ENCODE measurements around the gene NR2E3. TPM values are rescaled to one million over a fixed set of nuclear protein-coding genes. Genes with fewer than 3 reads are reported as not detected.

Gene NR2E3
- total RNA-seq, 1 donor from 2014 or later: not detected

GRCh38 chr15:71821547-71822129, 11.3 kb downstream of the NR2E3 start:
- Histone ChIP-seq H3K36me3 (ENCODE audit: control insufficient read depth, insufficient read depth, low read length) (no peaks in the 10 kb centered on the region), H3K4me3 (ENCODE audit: low read depth, low read length) (no peak overlapping the region), H3K27me3 (ENCODE audit: control insufficient read depth, insufficient read depth, low read length) (no peaks in the 10 kb centered on the region)
- DNase-seq (ENCODE audit: low read depth): no peak
- TF ChIP-seq CTCF (IDR thresholded peaks at IDR 0.05; ENCODE audit: insufficient read depth, low read length, poor library complexity, severe bottlenecking): no peak

- no peak for TF ChIP-seq CTCF (IDR thresholded peaks at IDR 0.05; ENCODE audit: insufficient read depth, low read length, poor library complexity, severe bottlenecking)
- no peak overlapping the region for H3K4me3 ChIP-seq (ENCODE audit: low read depth, low read length)
- no peaks in the 10 kb centered on the region for H3K27me3 ChIP-seq (ENCODE audit: control insufficient read depth, insufficient read depth, low read length)
- DNase-seq (ENCODE audit: low read depth): no peak
- H3K36me3 ChIP-seq (ENCODE audit: control insufficient read depth, insufficient read depth, low read length): no peaks in the 10 kb centered on the region
Observed at GRCh38 chr15:71822890-71823630, 12.7 kb downstream of the NR2E3 start.

- no peaks in the 10 kb centered on the region for H3K36me3 ChIP-seq (ENCODE audit: control insufficient read depth, insufficient read depth, low read length)
- TF ChIP-seq CTCF (IDR thresholded peaks at IDR 0.05; ENCODE audit: insufficient read depth, low read length, poor library complexity, severe bottlenecking): no peak
- H3K27me3 ChIP-seq (ENCODE audit: control insufficient read depth, insufficient read depth, low read length): no peaks in the 10 kb centered on the region
Observed at GRCh38 chr15:71823801-71824200, 13.4 kb downstream of the NR2E3 start.

GRCh38 chr15:71825021-71825730, 14.8 kb downstream of the NR2E3 start:
- Histone ChIP-seq H3K4me3 (ENCODE audit: low read depth, low read length) (no peak overlapping the region), H3K36me3 (ENCODE audit: control insufficient read depth, insufficient read depth, low read length) (no peaks in the 10 kb centered on the region), H3K27me3 (ENCODE audit: control insufficient read depth, insufficient read depth, low read length) (no peaks in the 10 kb centered on the region)
- no peak for TF ChIP-seq CTCF (IDR thresholded peaks at IDR 0.05; ENCODE audit: insufficient read depth, low read length, poor library complexity, severe bottlenecking)
- no peak for DNase-seq (ENCODE audit: low read depth)

More at GRCh38 chr15:71823801-71824200, 13.4 kb downstream of the NR2E3 start:
- no peak overlapping the region for H3K4me3 ChIP-seq (ENCODE audit: low read depth, low read length)
- DNase-seq (ENCODE audit: low read depth): no peak

- DNase-seq (ENCODE audit: low read depth): no peak
Observed at GRCh38 chr15:71826196-71826595, 15.8 kb downstream of the NR2E3 start.

More at GRCh38 chr15:71826196-71826595, 15.8 kb downstream of the NR2E3 start:
- no peaks in the 10 kb centered on the region for H3K36me3 ChIP-seq (ENCODE audit: control insufficient read depth, insufficient read depth, low read length)
- no peak overlapping the region for H3K4me3 ChIP-seq (ENCODE audit: low read depth, low read length)
- H3K27me3 ChIP-seq (ENCODE audit: control insufficient read depth, insufficient read depth, low read length): no peaks in the 10 kb centered on the region
- TF ChIP-seq CTCF (IDR thresholded peaks at IDR 0.05; ENCODE audit: insufficient read depth, low read length, poor library complexity, severe bottlenecking): no peak
